GM13976 (cell line): ENCODE results near the gene RNF213.

ENCODE experiments used
- DNase-seq: peaks from one replicate; pipeline ENCODE4 v3.0.0; 2012; ENCODE audit warnings: low spot score
- CTCF ChIP-seq: IDR thresholded peaks from 2 replicates; pipeline ENCODE4 v1.5.1; 2012; ENCODE audit warnings: borderline replicate concordance, mild to moderate bottlenecking; ENCODE audit not compliant: insufficient read depth; ENCODE audit errors: extremely low read depth, missing control alignments, control extremely low read depth
- in situ Hi-C: fragments of 300-500 bp; cut with MboI; formaldehyde crosslinking; loops from one replicate; pipeline ENCODE4 v1.12.0; 2022; ENCODE audit warnings: low sequenced_read_pairs, mixed read lengths, inconsistent platforms; ENCODE audit not compliant: unreplicated experiment

The RNF213 gene

GRCh38 chr17:80261895-80262279, 1.2 kb downstream of the RNF213 start:
- no peak for TF ChIP-seq CTCF
- in situ Hi-C loops = no loop called here
- DNase-seq = no peak

GRCh38 chr17:80262291-80262690, 1.6 kb downstream of the RNF213 start:
- in situ Hi-C loops = no loop called here
- DNase-seq = no peak
- TF ChIP-seq CTCF = no peak

- in situ Hi-C loops = no loop called here
- no peak for TF ChIP-seq CTCF
- no peak for DNase-seq
Measured at GRCh38 chr17:80262775-80263244, 2.2 kb downstream of the RNF213 start.

- in situ Hi-C loops = no loop called here
- peak; percentile 5 for TF ChIP-seq CTCF
- DNase-seq = peak; percentile 91
Measured at GRCh38 chr17:80263253-80264204, 2.9 kb downstream of the RNF213 start.

DNA sequence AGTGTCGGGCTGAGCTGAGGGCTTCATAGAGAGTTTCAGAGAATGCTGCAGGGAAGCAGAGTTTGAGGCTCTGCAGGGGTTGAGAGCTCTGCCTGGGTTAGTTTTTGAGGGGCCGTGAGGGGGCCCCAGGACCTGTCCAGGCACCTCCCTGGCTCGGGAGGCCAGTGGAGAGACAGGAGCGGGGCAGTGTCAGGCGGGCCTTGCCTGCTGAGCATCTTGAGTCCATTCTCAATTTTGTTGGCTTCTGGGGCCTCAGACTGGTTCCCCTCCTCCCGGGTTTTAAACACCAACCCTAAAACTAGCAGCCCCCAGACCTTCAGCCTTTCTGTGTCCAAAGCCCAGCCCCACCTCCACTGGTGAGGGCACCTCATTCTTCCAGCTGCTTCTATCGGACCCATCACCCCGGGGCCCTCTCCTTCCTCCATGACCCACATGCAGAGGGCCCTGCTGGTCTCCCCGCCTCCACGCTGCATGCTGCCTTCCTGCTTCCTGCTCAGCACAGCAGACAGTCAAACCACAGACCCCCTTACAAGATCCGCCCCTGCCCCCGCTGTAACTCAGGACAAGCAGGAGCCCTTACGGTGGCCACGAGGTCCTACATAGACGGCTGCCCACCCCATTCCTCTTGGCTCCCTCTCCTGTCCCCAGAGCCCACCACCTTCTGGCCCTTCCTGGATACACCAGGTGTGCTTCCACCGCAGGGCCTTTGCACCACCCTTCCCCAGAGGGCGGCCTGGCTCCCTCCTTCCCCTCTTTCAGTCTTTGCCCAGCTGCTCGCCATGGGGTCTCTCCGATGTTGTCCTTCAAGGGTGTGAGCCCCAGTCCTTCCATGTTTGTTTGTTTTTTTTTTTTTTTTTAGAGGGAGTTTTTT, 3.8 kb downstream of the RNF213 start:
- in situ Hi-C loops = no loop called here

More for the DNA sequence above, 3.8 kb downstream of the RNF213 start:
- no peak for TF ChIP-seq CTCF
- DNase-seq = no peak
